GM12891 (cell line): Measurements from ENCODE around the gene TGFB2.
"Not testable (repeated sequence)": the region's sequence is repeated elsewhere in the genome, so short reads cannot be mapped to it uniquely, and the experiment has no call there.

Experiments
- DNase-seq: peaks from one replicate; pipeline ENCODE4 v3.0.0; 2011; ENCODE audit warnings: low spot score; ENCODE audit not compliant: insufficient read length
- FAIRE-seq: peaks from 2 replicates; lab custom pipeline; 2011; peaks lifted over from hg19 to GRCh38; lab: Jason Lieb, UNC
- PAX5 ChIP-seq: IDR thresholded peaks from 2 replicates; pipeline ENCODE4 v1.6.1; 2011; ENCODE audit warnings: low read length, moderate library complexity, mild to moderate bottlenecking; ENCODE audit not compliant: insufficient read depth, severe bottlenecking
- POLR2A ChIP-seq: IDR thresholded peaks from 2 replicates; pipeline ENCODE4 v1.6.1; 2011; ENCODE audit warnings: low read depth, low read length, control low read depth
- POLR2AphosphoS5 ChIP-seq: IDR thresholded peaks from 2 replicates; pipeline ENCODE4 v1.6.1; 2011; ENCODE audit warnings: low read depth, low read length, control low read depth
- POU2F2 ChIP-seq: IDR thresholded peaks from 2 replicates; pipeline ENCODE4 v1.6.1; 2011; ENCODE audit warnings: low read depth, mild to moderate bottlenecking, control low read depth, low read length, moderate library complexity
- SPI1 ChIP-seq: IDR thresholded peaks from 2 replicates; pipeline ENCODE4 v1.6.1; 2011; ENCODE audit warnings: low read depth, low read length, control low read depth
- TAF1 ChIP-seq: IDR thresholded peaks from 2 replicates; pipeline ENCODE4 v1.6.1; 2011; ENCODE audit warnings: low read depth, low read length, control low read depth

TGFB2 gene

DNA sequence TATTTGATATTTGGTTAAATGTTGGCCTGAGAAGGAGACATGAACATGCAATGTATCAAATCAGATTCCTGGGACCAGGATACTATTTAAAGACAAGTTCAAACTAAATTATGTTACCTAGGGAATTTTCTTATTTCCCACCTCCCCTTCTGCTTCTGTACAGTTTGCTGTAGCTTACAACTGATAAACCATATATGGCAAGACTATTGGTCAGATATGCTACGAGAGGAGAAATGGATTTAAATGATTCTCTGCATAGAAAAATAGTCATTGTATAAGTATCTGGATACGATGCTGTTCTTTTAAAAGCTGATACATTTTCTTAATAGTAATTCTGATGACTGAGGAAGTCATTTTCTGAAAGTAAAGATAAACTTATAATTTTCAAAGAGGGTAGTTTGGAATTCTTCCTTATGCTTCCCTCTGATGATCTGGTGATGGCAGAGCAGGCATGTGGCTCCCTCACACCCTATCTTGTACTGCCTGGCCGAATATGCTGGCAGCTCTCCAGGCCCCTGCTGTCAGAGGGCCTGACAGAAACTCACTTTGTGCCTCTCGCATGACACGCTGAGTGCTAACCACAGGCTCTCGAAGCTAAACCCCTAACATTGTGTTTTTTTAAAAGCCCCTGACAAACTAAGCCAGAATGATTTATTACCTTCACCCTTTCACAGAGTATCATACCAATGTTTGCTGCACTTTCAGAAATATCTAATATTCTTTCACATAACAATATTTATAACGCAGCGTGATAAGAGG is 40.7 kb upstream of the TGFB2 start:
- no peak for DNase-seq
- no peak for FAIRE-seq

GRCh38 chr1:218305472-218306064 is 39.6 kb upstream of the TGFB2 start:
- TF ChIP-seq TAF1 (no peak), POU2F2 (no peak), SPI1 (no peak), PAX5 (no peak), POLR2A (no peak), POLR2AphosphoS5 (no peak)
- FAIRE-seq (no peak), DNase-seq (no peak)

More for the DNA sequence above, 40.7 kb upstream of the TGFB2 start:
- TF ChIP-seq POLR2A (no peak), PAX5 (no peak), POU2F2 (no peak), SPI1 (no peak), POLR2AphosphoS5 (no peak), TAF1 (no peak)

- FAIRE-seq (no peak), DNase-seq (no peak)
- TF ChIP-seq POLR2A (no peak), TAF1 (no peak), SPI1 (no peak), POLR2AphosphoS5 (no peak), PAX5 (no peak), POU2F2 (no peak)
These were observed 32.6 kb upstream of the TGFB2 start for GRCh38 chr1:218312509-218312908.

GRCh38 chr1:218314316-218314715 is 30.8 kb upstream of the TGFB2 start:
- FAIRE-seq (no peak), DNase-seq (no peak)
- TF ChIP-seq POLR2AphosphoS5 (no peak), POLR2A (no peak), PAX5 (no peak), SPI1 (no peak), TAF1 (no peak), POU2F2 (no peak)

DNA sequence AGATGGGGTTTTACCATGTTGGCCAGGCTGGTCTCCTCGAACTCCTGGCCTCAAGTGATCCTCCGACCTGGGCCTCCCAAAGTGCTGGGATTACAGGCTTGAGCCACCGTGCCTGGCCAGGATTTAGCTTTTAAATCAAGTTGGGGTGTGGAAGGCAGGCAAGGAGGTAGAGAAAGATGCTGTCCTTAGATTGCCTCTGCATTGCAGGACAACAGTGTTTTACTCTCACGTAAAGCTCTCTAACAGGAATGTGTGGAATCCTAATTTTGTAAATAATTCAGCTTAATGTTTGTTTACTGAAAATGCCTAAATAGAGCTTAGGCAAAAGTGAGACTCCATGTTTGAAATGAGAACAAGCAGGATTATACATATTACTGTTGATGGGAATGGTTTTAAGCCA is 29.5 kb upstream of the TGFB2 start:
- FAIRE-seq (no peak), DNase-seq (no peak)
- TF ChIP-seq POLR2A = no peak
- no peak for TF ChIP-seq POLR2AphosphoS5
- no peak for TF ChIP-seq PAX5
- TF ChIP-seq POU2F2 = no peak
- no peak for TF ChIP-seq SPI1
- TF ChIP-seq TAF1 = no peak

DNA sequence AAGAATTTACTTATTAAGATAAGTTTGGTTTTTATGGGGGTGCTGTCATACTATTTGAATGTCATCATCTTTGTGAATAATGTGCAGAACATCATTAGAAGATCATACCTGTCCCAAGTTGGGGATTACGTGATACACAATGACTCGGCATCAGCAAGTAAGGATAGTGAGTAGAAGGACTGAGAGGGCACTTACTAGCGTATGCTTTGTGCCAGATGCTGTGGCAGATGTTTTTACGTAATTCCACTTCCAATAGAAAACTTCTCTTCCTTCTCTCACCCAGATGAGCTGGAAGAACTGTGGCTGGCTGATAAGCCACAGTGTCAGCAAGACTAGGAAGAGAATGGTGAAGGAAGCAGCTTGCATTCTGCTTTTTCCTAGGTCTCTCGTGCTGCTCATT is 28.1 kb upstream of the TGFB2 start:
- DNase-seq (no peak), FAIRE-seq (no peak)
- TF ChIP-seq SPI1 (no peak), POLR2A (no peak)

- not testable (repeated sequence) for FAIRE-seq, DNase-seq
These were observed 25.0 kb upstream of the TGFB2 start for GRCh38 chr1:218320182-218320581.

GRCh38 chr1:218322762-218323161 is 22.4 kb upstream of the TGFB2 start:
- TF ChIP-seq POLR2A (no peak), POLR2AphosphoS5 (no peak), PAX5 (no peak), TAF1 (no peak), SPI1 (no peak), POU2F2 (no peak)
- no peak for FAIRE-seq
- no peak for DNase-seq

DNA sequence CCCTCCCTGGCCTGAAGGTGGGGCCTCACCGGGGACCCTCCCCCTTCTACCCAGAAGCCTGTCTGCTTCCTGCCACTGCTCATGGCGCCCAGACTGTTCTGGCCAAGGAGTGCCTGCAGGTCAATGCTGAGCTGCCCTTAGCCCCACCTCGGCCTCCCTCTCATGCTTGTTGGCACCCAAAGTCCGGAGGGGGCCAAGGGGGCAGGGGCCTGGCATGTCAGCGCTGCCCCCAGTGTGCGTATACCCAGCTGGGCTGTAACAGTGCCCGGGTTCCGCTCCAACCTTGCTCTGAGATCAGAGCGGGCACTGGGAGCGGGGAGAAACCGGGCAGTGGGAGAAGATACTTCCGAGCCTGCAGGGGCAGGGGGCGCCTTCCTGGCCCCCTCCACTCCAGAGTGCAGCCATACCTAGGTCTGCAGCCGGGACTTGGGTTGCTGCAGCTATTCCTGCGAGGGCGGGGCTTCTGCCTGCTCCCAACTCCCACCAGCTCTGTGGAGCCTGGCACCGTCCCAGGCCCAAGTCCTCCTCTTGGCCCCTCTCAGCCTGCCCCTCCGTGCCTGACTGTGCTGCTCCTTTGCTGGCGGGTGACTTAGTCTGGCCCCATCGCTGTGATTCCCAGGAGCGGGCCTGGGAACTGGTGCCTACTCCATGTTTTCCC is 21.4 kb upstream of the TGFB2 start:
- no peak for TF ChIP-seq POLR2A
- TF ChIP-seq POLR2AphosphoS5 = no peak
- TF ChIP-seq TAF1 = no peak
- TF ChIP-seq SPI1 = no peak
- no peak for TF ChIP-seq PAX5
- no peak for TF ChIP-seq POU2F2
- no peak for FAIRE-seq
- no peak for DNase-seq

DNA sequence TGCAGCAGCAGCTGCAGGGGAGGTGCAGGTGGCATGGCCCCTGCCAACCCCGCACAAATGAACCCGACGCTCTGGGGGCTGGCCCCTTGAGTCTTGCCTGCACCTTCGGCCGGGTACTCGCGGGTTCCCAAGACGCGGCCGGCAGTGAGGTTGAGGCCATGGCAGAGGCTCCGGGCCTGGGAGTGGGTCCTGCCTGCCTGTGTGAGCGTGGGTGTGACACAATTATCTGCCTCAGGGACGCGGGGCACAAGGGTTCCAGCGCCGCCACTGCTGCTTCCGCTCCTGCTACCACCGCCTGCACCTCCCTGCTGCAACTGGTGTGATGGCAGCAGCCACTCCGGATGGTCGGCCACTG is 20.9 kb upstream of the TGFB2 start:
- TF ChIP-seq PAX5 (no peak), POU2F2 (no peak), POLR2AphosphoS5 (no peak), TAF1 (no peak), SPI1 (no peak), POLR2A (no peak)

GRCh38 chr1:218328769-218329168 is 16.4 kb upstream of the TGFB2 start:
- DNase-seq (no peak), FAIRE-seq (no peak)
- TF ChIP-seq POU2F2 (no peak), POLR2A (no peak), SPI1 (no peak), TAF1 (no peak), POLR2AphosphoS5 (no peak), PAX5 (no peak)

More for the DNA sequence above, 20.9 kb upstream of the TGFB2 start:
- FAIRE-seq (no peak), DNase-seq (no peak)
